GM23248 (cell line): ENCODE results near the gene TYROBP.

Experiments
- EZH2 ChIP-seq: fragments of 200-600 bp; sonication (generic); IDR thresholded peaks from 2 replicates; pipeline ENCODE4 v1.6.1; 2018; ENCODE audit warnings: antibody characterized with exemption, mild to moderate bottlenecking; ENCODE audit not compliant: insufficient read depth, poor library complexity, severe bottlenecking
- EZH2phosphoT487 ChIP-seq: fragments of 200-600 bp; sonication (generic); IDR thresholded peaks from 2 replicates; pipeline ENCODE4 v1.6.1; 2018; ENCODE audit warnings: antibody characterized with exemption, moderate library complexity, mild to moderate bottlenecking, low read depth; ENCODE audit not compliant: insufficient read depth

- TF ChIP-seq EZH2 (no peak), EZH2phosphoT487 (no peak)
These were observed 36.5 kb downstream of the TYROBP start for GRCh38 chr19:35871611-35872010.
